Measurements from ENCODE around the gene LZTR1.

Gene LZTR1

GRCh38 chr22:20980938-20981722, 967 bp upstream of the LZTR1 start:
- peak overlapping the region; percentile 96 for H3K9ac ChIP-seq (ENCODE audit: insufficient read length)
- peak overlapping the region; percentile 69; the same call in 1 of the 2 replicates for H3K27ac ChIP-seq
- DNase-seq (ENCODE audit: low read depth, low spot score), result no peak
- TF ChIP-seq FOXP2 (optimal IDR thresholded peaks at IDR 0.05; ENCODE audit: control extremely low read depth, extremely low read length, insufficient read depth) (no peak), EZH2 (IDR thresholded peaks at IDR 0.05) (no peak), POLR2AphosphoS5 (IDR thresholded peaks at IDR 0.05; ENCODE audit: borderline replicate concordance, low read depth, low read length) (no peak; the same call in 1 of the 2 replicates)
- peaks cover 7% of the 10 kb centered on the region; the same call in 1 of the 2 replicates for H3K9me3 ChIP-seq (ENCODE audit: low read depth, low read length)
- H3K4me3 ChIP-seq, result peak overlapping the region; percentile 88
- H3K36me3 ChIP-seq (ENCODE audit: insufficient read depth, low read length), result peaks cover 4% of the 10 kb centered on the region

GRCh38 chr22:20982563-20982882, 426 bp downstream of the LZTR1 start:
- peak overlapping the region; percentile 88 for H3K4me3 ChIP-seq
- H3K36me3 ChIP-seq (ENCODE audit: insufficient read depth, low read length), result peaks cover 10% of the 10 kb centered on the region
- H3K9me3 ChIP-seq (ENCODE audit: low read depth, low read length), result peaks cover 7% of the 10 kb centered on the region; the same call in 1 of the 2 replicates
- no peak for TF ChIP-seq FOXP2 (optimal IDR thresholded peaks at IDR 0.05; ENCODE audit: control extremely low read depth, extremely low read length, insufficient read depth)
- TF ChIP-seq POLR2AphosphoS5 (IDR thresholded peaks at IDR 0.05; ENCODE audit: borderline replicate concordance, low read depth, low read length), result no peak
- TF ChIP-seq EZH2 (IDR thresholded peaks at IDR 0.05), result no peak
- DNase-seq (ENCODE audit: low read depth, low spot score), result no peak
- peak overlapping the region; percentile 96 for H3K9ac ChIP-seq (ENCODE audit: insufficient read length)
- H3K27ac ChIP-seq, result no peak overlapping the region

- H3K9me3 ChIP-seq (ENCODE audit: low read depth, low read length), result peaks cover 7% of the 10 kb centered on the region; the same call in 1 of the 2 replicates
- no peak for TF ChIP-seq EZH2 (IDR thresholded peaks at IDR 0.05)
- TF ChIP-seq POLR2AphosphoS5 (IDR thresholded peaks at IDR 0.05; ENCODE audit: borderline replicate concordance, low read depth, low read length), result no peak
- no peak for TF ChIP-seq FOXP2 (optimal IDR thresholded peaks at IDR 0.05; ENCODE audit: control extremely low read depth, extremely low read length, insufficient read depth)
- H3K9ac ChIP-seq (ENCODE audit: insufficient read length), result peak overlapping the region; percentile 96
- no peak for DNase-seq (ENCODE audit: low read depth, low spot score)
- H3K4me3 ChIP-seq, result peak overlapping the region; percentile 88
- H3K36me3 ChIP-seq (ENCODE audit: insufficient read depth, low read length), result peaks cover 10% of the 10 kb centered on the region
- H3K27ac ChIP-seq, result no peak overlapping the region
These were observed 1.1 kb downstream of the LZTR1 start for GRCh38 chr22:20983081-20983771.

- H3K36me3 ChIP-seq (ENCODE audit: insufficient read depth, low read length), result peaks cover 10% of the 10 kb centered on the region
- H3K9ac ChIP-seq (ENCODE audit: insufficient read length), result no peak overlapping the region
- no peak for DNase-seq (ENCODE audit: low read depth, low spot score)
- TF ChIP-seq EZH2 (IDR thresholded peaks at IDR 0.05) (no peak), POLR2AphosphoS5 (IDR thresholded peaks at IDR 0.05; ENCODE audit: borderline replicate concordance, low read depth, low read length) (no peak), FOXP2 (optimal IDR thresholded peaks at IDR 0.05; ENCODE audit: control extremely low read depth, extremely low read length, insufficient read depth) (no peak)
- no peak overlapping the region for H3K27ac ChIP-seq
- no peaks in the 10 kb centered on the region for H3K9me3 ChIP-seq (ENCODE audit: low read depth, low read length)
- no peak overlapping the region for H3K4me3 ChIP-seq
These were observed 3.6 kb downstream of the LZTR1 start for GRCh38 chr22:20985720-20986119.

- H3K9ac ChIP-seq (ENCODE audit: insufficient read length), result no peak overlapping the region
- peaks cover 10% of the 10 kb centered on the region for H3K36me3 ChIP-seq (ENCODE audit: insufficient read depth, low read length)
- TF ChIP-seq FOXP2 (optimal IDR thresholded peaks at IDR 0.05; ENCODE audit: control extremely low read depth, extremely low read length, insufficient read depth) (no peak), POLR2AphosphoS5 (IDR thresholded peaks at IDR 0.05; ENCODE audit: borderline replicate concordance, low read depth, low read length) (no peak), EZH2 (IDR thresholded peaks at IDR 0.05) (no peak)
- H3K4me3 ChIP-seq, result no peak overlapping the region
- H3K27ac ChIP-seq, result no peak overlapping the region
- no peaks in the 10 kb centered on the region for H3K9me3 ChIP-seq (ENCODE audit: low read depth, low read length)
- DNase-seq (ENCODE audit: low read depth, low spot score), result no peak
These were observed 4.3 kb downstream of the LZTR1 start for GRCh38 chr22:20986365-20986764.

- DNase-seq (ENCODE audit: low read depth, low spot score), result no peak
- Histone ChIP-seq H3K9ac (ENCODE audit: insufficient read length) (no peak overlapping the region), H3K9me3 (ENCODE audit: low read depth, low read length) (no peaks in the 10 kb centered on the region), H3K4me3 (no peak overlapping the region), H3K36me3 (ENCODE audit: insufficient read depth, low read length) (peaks cover 10% of the 10 kb centered on the region), H3K27ac (no peak overlapping the region)
- TF ChIP-seq FOXP2 (optimal IDR thresholded peaks at IDR 0.05; ENCODE audit: control extremely low read depth, extremely low read length, insufficient read depth), result no peak
These were observed 5.3 kb downstream of the LZTR1 start for GRCh38 chr22:20987375-20987774.

- Histone ChIP-seq H3K9me3 (ENCODE audit: low read depth, low read length) (no peaks in the 10 kb centered on the region), H3K36me3 (ENCODE audit: insufficient read depth, low read length) (peaks cover 10% of the 10 kb centered on the region), H3K4me3 (no peak overlapping the region), H3K27ac (no peak overlapping the region), H3K9ac (ENCODE audit: insufficient read length) (no peak overlapping the region)
- no peak for DNase-seq (ENCODE audit: low read depth, low spot score)
- TF ChIP-seq POLR2AphosphoS5 (IDR thresholded peaks at IDR 0.05; ENCODE audit: borderline replicate concordance, low read depth, low read length) (no peak), FOXP2 (optimal IDR thresholded peaks at IDR 0.05; ENCODE audit: control extremely low read depth, extremely low read length, insufficient read depth) (no peak), EZH2 (IDR thresholded peaks at IDR 0.05) (no peak)
These were observed 6.7 kb downstream of the LZTR1 start for GRCh38 chr22:20988573-20989322.
